ENCODE data around the gene FOSB.

FOSB gene

GRCh38 chr19:45484273-45484945, 16.6 kb downstream of the FOSB start:
- no peak for DNase-seq (ENCODE audit: low spot score)

GRCh38 chr19:45485305-45486077, 17.7 kb downstream of the FOSB start:
- peak; percentile 89 for DNase-seq (ENCODE audit: low spot score)

- no peak for DNase-seq (ENCODE audit: low spot score)
Observed at GRCh38 chr19:45488708-45489107, 20.9 kb downstream of the FOSB start.

GRCh38 chr19:45489216-45489855, 21.5 kb downstream of the FOSB start:
- DNase-seq (ENCODE audit: low spot score), result no peak

- no peak for DNase-seq (ENCODE audit: low spot score)
Observed at GRCh38 chr19:45492137-45492626, 24.4 kb downstream of the FOSB start.

- peak; percentile 74 for DNase-seq (ENCODE audit: low spot score)
Observed at GRCh38 chr19:45492627-45493470, 25.1 kb downstream of the FOSB start.

GRCh38 chr19:45494261-45494916, 26.6 kb downstream of the FOSB start:
- no peak for DNase-seq (ENCODE audit: low spot score)

- no peak for DNase-seq (ENCODE audit: low spot score)
Observed at GRCh38 chr19:45495178-45495577, 27.4 kb downstream of the FOSB start.

GRCh38 chr19:45496349-45496953, 28.7 kb downstream of the FOSB start:
- DNase-seq (ENCODE audit: low spot score), result no peak

- DNase-seq (ENCODE audit: low spot score), result no peak
Observed at GRCh38 chr19:45497791-45498190, 30.0 kb downstream of the FOSB start.

GRCh38 chr19:45498411-45499195, 30.8 kb downstream of the FOSB start, which contains the start of gene PPM1N:
Gene PPM1N (plus strand): TSS chr19:45498443. CDS start chr19:45498473, 30 bp downstream.
- no peak for DNase-seq (ENCODE audit: low spot score)

- DNase-seq (ENCODE audit: low spot score), result no peak
Observed at GRCh38 chr19:45499196-45500180, 31.7 kb downstream of the FOSB start.

- no peak for DNase-seq (ENCODE audit: low spot score)
Observed at GRCh38 chr19:45500918-45501729, 33.3 kb downstream of the FOSB start.

- DNase-seq (ENCODE audit: low spot score), result no peak
Observed at GRCh38 chr19:45501730-45502014, 33.9 kb downstream of the FOSB start.

- DNase-seq (ENCODE audit: low spot score), result no peak
Observed at GRCh38 chr19:45502111-45502510, 34.3 kb downstream of the FOSB start.

- DNase-seq (ENCODE audit: low spot score), result no peak
Observed at GRCh38 chr19:45503909-45504308, 36.1 kb downstream of the FOSB start.

GRCh38 chr19:45505151-45505995, 37.6 kb downstream of the FOSB start:
- no peak for DNase-seq (ENCODE audit: low spot score)

- DNase-seq (ENCODE audit: low spot score), result no peak
Observed at GRCh38 chr19:45505996-45506245, 38.1 kb downstream of the FOSB start.
